Activated CD4-positive, alpha-beta T cell treated with anti-CD3 and anti-CD28 coated beads, Interleukin-2, amount 50 U/mL, for 16 hours (primary cell): ENCODE measurements around the gene KCND3.

Source experiments
- DNase-seq: peaks from one replicate; pipeline ENCODE4 v3.0.0-alpha.2; 2020

The KCND3 gene

GRCh38 chr1:111878091-111878490, 111.4 kb downstream of the KCND3 start:
- no peak for DNase-seq

- no peak for DNase-seq
These were observed 112.8 kb downstream of the KCND3 start for GRCh38 chr1:111876631-111877030.

GRCh38 chr1:111875640-111876039, 113.8 kb downstream of the KCND3 start:
- DNase-seq: no peak

DNA sequence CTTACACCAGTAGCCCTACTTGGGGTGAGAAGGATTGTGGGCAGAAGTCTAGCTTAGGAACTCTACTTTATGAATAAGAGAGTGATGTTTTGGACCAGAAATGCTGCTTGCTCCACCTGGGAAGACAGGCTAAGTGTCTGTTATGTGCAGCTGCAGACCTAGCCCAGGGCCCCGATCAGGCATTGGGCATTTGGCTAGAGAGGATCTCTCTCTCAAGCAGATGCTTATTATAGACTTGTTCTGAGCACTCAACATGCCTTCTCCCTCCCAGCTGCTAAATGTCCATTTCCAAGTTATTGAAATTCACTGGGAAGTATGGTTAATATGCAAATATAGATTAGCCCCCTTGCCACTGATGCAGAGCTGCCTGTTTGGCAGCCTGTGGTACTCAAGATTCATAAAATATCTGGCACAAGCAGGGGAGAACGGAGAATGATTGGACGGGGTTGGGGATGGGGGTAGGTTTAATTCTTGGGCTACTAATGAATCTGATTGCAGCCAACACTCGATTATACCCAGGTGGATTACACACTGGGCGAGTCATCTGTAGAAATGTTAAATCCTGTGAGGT, 115.9 kb downstream of the KCND3 start:
- DNase-seq: no peak

- DNase-seq: no peak
These were observed 119.3 kb downstream of the KCND3 start for GRCh38 chr1:111870181-111870580.

DNA sequence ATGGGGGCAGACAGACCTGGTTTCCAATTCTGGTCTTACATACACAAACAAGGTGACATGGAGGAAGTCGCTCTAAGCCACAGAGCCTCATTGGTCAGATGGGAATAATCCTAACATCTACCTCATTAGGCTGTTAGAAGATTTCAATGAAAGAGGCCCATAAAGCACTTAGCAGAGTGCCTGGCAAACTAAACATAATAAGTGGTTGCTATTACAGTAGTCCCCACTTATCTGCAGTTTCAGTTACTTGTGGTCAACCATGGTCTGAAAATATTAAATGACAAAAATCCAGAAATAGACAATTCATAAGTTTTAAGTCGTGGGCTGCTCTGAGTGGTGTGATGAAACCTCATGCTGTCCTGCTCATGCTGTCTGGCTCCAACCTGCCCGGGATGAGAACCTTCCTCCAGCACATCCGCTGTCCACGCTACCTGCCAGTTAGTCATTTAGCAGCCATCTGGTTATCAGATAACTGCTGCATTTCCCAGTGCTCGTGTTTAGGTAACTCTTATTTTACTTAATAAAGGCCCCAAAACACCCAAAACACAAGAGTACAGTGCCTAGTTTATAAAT, 121.5 kb downstream of the KCND3 start:
- no peak for DNase-seq

- no peak for DNase-seq
These were observed 124.6 kb downstream of the KCND3 start for GRCh38 chr1:111864862-111865261.

DNA sequence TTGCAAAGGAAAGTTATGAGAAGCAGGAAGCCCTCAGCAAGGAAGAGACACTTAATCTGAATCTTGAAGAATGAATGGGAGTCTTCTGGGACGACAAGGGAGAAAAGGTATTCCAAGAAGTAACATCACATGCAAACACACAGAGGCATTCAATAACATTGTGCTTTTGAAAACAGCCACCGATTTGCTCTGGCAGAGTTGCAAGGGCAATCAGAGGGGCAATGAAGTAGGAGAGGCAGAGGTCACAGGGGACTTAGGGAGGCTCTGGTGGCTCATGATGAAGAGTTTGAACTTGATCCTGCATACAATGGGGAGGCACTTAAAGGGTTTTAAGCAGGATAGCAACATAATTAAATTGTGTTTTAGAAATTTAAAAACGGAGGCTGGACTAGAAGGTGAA, 126.1 kb downstream of the KCND3 start:
- no peak for DNase-seq

- DNase-seq: no peak
These were observed 126.9 kb downstream of the KCND3 start for GRCh38 chr1:111862599-111862998.

GRCh38 chr1:111861523-111861922, 127.9 kb downstream of the KCND3 start:
- DNase-seq: no peak

- no peak for DNase-seq
These were observed 132.2 kb downstream of the KCND3 start for GRCh38 chr1:111857194-111857651.

GRCh38 chr1:111856411-111857185, 132.9 kb downstream of the KCND3 start:
- DNase-seq: no peak

DNA sequence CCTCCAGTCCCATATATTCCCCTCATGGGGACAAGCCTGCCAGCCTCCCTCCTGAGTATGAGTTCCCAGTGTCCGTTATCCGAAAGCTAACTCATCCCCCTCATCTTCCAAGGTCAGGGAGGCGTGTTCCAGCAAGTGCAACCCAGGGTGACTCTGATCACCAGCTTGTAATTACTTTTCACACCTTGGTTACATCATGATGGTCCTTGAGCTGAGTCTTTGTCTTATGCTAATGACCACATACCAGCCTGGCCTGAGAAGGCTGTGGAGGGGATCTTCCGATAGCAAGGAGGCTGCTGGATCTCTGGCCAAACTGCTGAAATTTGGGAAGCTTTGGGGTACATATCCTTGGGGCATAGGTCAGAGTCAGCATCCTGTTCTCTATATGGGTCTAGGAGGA, 134.2 kb downstream of the KCND3 start:
- no peak for DNase-seq

- no peak for DNase-seq
These were observed 137.2 kb downstream of the KCND3 start for GRCh38 chr1:111852261-111852721.

DNA sequence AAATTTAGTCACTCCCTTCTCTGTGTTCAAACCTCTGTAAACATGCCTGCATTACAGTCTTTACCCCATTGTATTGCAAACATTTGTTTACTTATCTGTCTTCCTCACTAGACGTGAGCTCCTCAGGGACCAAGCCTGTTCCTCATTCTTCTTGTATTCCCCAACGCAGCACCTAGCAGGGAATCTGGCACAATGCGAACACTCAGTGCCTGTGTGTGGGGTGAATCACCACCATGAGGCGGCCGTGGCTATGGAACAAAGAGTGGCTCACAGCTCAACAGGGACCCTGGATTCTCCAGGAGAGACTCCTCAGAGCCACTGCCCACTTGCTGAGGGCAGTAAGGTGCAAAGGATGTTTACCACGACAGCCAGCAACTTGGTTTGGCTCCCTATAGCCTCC, 137.9 kb downstream of the KCND3 start:
- no peak for DNase-seq

- DNase-seq: no peak
These were observed 139.4 kb downstream of the KCND3 start for GRCh38 chr1:111850109-111850508.

DNA sequence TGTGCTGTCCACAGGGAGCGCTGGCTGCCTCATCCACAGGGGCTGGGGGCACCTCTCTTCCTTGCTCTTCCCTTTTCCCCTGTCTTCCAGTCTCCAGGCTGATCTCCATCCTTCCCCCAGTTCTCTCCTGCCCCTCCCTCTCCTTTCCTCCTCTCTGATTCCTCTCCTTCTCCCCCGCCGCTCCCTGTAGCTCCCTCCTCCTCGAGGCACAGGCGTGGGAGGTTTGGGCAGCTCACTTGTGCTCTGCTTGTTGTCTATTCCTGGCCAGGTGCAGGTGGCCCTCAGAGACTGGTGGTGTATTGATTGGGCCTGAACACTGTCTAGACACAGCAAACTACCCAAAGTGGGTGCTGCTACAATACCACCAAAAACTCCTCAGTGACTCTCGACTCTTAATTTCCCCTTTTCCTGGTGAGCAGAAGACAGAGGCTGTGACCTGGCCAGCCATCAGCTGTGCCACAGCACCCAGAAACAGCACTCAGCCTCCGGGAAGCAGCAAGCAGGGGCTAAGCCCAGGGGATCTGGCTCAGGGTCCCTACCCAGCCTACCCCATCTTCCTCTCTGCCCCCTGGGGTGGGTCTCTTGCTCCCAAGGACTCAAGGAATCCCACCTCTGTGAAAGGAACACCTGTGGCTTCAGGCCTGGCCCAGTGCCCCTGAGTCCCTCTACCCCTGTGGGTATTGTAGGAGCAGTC, 140.5 kb downstream of the KCND3 start:
- no peak for DNase-seq

DNA sequence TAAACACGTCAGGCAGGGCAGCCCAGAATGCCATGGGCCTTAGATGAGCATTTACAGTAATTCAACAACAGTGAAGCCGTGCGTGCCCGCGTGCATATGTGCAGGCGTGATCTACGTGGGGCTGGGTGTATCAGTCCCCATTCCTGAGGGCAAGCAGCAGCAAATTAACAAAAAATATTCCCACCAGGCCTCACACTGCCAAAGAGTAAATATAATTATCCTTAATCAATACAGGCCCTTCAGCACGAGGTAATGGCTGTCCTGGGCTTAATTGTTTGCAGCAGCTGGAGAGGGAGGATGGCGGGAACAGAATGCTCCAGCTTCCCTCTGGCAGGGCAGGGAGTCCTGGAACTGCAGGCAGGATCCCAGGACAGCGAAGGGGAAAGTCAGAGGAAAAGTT, 142.0 kb downstream of the KCND3 start:
- DNase-seq: no peak

- DNase-seq: no peak
These were observed 142.6 kb downstream of the KCND3 start for GRCh38 chr1:111846842-111847241.

GRCh38 chr1:111843177-111843576, 146.3 kb downstream of the KCND3 start:
- DNase-seq: no peak

DNA sequence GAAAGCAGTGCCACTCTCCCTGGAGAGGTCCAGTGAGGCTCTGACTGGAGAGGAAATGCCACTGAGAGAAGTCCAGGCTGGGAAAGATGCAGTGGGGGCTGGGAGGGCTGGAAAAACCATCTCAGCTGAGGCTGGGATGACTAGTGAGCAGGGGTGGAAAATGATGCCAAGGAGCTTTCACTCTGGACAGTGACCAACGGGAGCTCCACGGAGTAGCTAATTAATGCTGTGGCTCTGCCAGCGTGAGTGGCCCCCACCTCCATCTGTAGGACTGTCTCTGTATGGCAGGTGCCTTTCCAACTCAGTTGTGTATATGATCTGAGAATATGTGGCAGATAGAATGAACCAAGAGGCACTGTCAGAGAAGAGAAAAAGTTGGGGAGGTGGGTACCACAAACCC, 147.1 kb downstream of the KCND3 start:
- DNase-seq: no peak

GRCh38 chr1:111841746-111842145, 147.7 kb downstream of the KCND3 start:
- DNase-seq: no peak

GRCh38 chr1:111841189-111841588, 148.3 kb downstream of the KCND3 start:
- no peak for DNase-seq

- DNase-seq: no peak
These were observed 152.1 kb downstream of the KCND3 start for GRCh38 chr1:111837393-111837792.
